Measurements from ENCODE around the gene RGS6. TPM values are rescaled to one million over a fixed set of nuclear protein-coding genes. Genes with fewer than 3 reads are reported as not detected.

Gene RGS6
- total RNA-seq, 1 experiment from 2014 or later = not detected

- DNase-seq (ENCODE audit: low read depth) = no peak
Observed at GRCh38 chr14:71947947-71948500, 15.8 kb downstream of the RGS6 start.

GRCh38 chr14:71952381-71953363 lies 20.4 kb downstream of the RGS6 start:
- DNase-seq (ENCODE audit: low read depth) = peak; percentile 11

- no peak for DNase-seq (ENCODE audit: low read depth)
Observed at GRCh38 chr14:71956920-71957563, 24.8 kb downstream of the RGS6 start.

- no peak for DNase-seq (ENCODE audit: low read depth)
Observed at GRCh38 chr14:71959055-71959454, 26.8 kb downstream of the RGS6 start.

GRCh38 chr14:71960494-71961353 lies 28.5 kb downstream of the RGS6 start:
- DNase-seq (ENCODE audit: low read depth) = no peak

DNA sequence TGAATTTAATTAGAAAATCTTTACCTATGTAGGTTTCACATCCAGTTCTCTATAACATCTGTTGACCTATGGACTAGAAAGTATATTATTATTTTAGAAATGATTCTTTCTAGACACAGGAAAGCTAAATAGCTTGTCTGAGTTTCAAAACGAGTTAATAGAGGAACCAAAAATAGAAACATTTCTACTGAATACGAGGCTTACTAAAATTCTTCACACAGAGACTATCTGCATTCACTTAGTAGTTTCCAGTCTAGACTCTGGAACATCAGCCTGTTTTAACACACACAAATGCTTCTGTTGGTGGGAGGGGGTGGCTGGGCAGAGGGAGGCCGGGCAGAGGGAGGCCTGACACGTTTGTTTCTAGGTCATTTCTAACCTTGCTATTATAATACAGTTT lies 29.7 kb downstream of the RGS6 start:
- no peak for DNase-seq (ENCODE audit: low read depth)

GRCh38 chr14:71964716-71965115 lies 32.5 kb downstream of the RGS6 start:
- DNase-seq (ENCODE audit: low read depth) = no peak

DNA sequence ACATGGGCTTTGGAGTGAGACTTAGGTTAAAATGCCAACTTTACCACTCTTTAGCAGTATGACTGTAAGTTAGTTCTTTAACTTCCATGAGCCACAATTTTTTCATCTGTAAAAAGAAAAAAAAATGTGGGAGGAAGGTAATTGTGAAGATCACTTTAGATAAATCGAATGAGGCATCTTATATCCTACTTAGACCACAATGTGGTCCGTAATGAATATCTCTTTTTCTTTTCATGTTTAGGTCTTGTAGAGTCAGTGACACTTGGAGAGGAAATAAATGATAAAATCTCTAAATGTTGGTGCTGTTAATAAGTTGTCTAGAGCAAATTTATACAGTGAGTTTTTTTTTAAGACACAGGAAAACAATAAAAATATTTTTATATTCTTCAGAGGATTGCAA lies 34.3 kb downstream of the RGS6 start:
- DNase-seq (ENCODE audit: low read depth) = no peak

DNA sequence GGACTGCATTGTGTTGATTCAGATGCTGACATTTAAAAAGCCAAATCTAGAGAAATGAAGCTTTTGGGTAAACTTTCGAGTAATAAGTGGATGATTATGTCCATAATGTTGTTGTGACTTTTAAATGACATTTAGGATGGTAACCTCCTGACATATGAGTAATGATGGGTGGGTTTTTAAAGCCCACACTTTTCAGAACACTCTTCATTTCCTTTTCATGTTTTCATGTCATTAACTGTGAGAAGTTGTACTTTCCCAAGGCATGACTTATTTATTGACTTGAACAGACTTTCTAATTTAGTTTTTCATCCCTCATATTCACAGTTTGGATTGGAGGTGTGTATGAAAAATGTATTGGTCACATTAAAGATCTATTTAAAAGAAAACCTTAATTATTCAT lies 35.5 kb downstream of the RGS6 start:
- no peak for DNase-seq (ENCODE audit: low read depth)

- no peak for DNase-seq (ENCODE audit: low read depth)
Observed at GRCh38 chr14:71970272-71970671, 38.0 kb downstream of the RGS6 start.

DNA sequence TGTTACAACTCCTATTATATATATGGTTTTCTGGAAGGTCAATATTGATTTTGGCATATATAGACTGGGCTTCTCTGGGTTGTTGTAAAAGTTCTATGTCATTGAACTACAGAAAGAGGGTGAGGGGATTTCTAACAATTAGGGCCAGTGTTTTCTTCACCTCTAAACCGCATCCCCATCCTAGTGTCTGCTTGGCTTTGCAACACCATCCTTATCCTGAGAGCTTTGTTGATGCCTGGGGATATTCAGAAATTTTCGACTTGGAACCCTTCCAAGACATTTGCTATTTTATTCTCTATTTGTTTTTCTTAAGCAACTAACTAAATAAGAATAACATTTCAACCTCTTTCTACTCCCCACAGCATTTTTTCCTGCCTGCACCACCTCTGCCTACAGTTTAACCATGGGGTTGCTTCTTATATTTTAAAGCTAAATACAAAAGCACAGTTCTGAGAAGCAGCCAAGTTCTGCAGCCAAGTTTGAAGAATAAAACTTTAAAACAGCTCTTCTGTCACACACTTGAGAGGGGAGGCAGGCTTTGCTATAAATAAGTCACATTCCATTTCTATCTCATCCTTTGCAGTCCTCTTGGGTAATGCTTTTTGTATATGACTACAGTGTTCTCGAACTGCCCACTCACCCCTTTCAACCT lies 53.4 kb downstream of the RGS6 start:
- DNase-seq (ENCODE audit: low read depth) = no peak

GRCh38 chr14:71988476-71988875 lies 56.2 kb downstream of the RGS6 start:
- DNase-seq (ENCODE audit: low read depth) = no peak

DNA sequence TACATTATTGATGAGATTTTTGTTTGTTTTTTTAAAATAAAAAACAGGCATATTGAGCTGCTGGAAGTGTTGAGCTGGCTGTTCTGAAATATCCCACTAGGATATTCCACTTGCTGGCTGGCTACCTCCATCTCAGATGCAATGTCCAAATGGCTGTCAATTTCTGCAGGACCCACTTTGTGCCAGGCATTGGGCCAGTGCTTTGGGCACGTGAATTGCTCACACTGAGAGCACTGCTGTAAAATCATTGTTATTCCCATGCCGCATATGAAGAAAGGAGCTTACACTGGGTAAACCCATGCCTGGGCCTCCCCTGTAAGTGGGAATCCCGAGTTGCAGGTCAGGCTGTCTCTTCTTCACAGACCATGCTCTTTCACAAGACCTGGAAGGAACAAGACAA lies 56.7 kb downstream of the RGS6 start:
- DNase-seq (ENCODE audit: low read depth) = no peak

GRCh38 chr14:71994416-71994815 lies 62.2 kb downstream of the RGS6 start:
- DNase-seq (ENCODE audit: low read depth) = no peak

DNA sequence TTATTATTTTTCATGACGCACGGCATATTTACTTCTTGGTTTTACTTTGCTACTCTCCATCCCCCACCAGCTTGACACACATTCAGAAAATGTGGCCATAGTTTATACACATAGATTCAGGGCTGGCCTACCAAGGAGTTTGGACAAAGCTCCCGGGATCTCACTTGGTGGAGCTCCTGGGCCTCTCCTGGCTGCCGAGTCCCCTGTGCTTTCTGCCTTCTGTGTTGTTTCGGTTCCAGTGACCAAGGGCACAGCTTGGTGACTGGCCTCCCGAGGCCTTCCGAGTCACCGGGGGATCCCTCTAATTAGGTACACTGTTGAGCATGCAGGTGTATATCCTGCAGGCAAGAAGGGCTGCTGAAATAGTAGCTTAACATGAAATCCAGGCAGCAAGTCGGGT lies 63.5 kb downstream of the RGS6 start:
- no peak for DNase-seq (ENCODE audit: low read depth)

DNA sequence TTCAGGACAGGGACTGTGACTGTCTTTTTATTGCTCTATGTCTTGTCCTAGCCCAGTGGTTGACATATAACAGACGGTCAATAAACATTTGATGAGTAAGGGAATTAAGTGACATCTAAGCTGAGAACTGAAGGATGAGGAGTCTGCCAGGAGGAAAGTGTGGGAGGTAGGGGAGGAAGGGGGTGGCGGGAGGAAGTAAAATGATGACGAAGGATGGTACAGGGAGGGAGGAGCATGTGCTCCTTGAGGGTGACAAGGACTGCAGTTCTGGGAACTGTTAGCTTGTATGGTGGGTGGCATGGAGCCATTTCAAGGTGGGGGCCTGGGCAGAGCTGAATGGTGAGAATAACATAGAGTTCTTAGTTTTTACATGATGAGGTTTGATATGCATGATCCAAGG lies 64.4 kb downstream of the RGS6 start:
- DNase-seq (ENCODE audit: low read depth) = no peak

- DNase-seq (ENCODE audit: low read depth) = no peak
Observed at GRCh38 chr14:72000907-72001306, 68.7 kb downstream of the RGS6 start.

DNA sequence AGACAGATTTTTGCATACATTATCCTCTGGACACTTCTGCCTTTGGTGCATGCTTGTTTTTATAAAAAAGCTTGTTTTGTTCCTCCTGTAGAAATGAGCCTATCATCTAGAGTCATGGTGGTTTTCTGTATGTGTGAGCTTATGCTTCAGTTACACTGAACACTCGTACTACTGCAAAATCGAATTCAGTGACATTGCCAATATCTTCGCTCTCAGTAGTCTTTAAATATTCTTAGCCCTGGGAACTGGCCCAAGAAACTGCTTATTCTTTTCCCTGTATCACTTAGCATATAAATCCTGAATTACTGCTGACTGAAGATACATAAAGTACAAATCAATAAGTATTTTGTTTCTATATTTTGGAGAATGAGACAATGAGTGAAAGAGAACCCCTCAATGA lies 70.5 kb downstream of the RGS6 start:
- no peak for DNase-seq (ENCODE audit: low read depth)

GRCh38 chr14:72008666-72009065 lies 76.4 kb downstream of the RGS6 start:
- no peak for DNase-seq (ENCODE audit: low read depth)

DNA sequence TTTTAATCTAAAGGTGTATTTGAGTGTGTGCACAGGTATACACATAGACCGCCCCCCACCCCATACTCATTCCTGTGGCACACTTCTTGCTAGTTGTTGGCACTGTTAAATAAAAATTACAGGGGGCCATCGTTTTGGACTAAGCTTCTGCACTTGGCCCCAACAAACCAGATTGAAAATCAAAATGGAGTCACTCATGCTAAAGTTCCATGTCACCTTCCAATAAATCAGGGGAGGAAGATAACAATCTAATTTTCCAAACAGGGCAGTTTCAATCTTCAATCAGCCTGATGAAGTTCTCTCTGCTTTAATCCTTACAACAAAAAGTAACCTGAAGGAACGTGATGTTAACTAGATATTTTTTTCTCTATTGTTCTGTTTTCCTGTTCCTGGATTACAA lies 78.2 kb downstream of the RGS6 start:
- DNase-seq (ENCODE audit: low read depth) = no peak

DNA sequence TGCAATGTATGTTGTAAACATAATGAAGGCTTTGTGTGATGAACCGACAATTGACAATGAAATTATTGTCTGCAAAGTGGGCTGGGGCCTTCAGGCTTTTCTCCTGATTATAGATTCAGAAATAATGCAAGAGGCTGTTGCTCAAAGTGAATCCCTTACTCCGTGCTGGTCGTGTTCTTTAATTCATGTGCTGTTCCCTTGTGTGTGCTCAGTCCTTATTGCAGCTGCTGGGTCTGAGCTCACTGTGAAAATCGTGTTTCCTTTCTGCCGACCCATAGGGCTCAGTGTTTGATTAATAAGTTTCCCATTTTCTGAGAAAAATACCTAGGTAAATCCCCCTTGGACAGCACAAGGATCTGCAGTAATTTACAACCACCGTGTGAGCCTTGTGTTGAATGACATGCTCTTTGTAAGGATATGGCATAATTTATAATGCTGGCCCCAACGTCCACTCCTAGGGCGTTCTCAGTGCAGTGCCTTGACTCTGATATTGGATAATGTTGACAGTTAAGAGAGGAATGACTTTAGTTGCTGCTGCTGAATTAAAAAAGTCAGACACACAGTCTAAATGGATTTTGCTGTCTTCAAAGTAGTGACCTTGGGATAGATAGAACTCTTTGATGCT lies 81.6 kb downstream of the RGS6 start:
- no peak for DNase-seq (ENCODE audit: low read depth)
